Lower leg skin (tissue), 3 donors: ENCODE results near the gene CAP2.

ENCODE experiments used
- CTCF ChIP-seq, 3 donors: fragments of 450-650 bp; IDR thresholded peaks; one replicate each; pipeline ENCODE4 v1.5.1; 2016; ENCODE audit warnings: antibody characterized with exemption in 3 of 3, mild to moderate bottlenecking in 3 of 3, moderate library complexity in 2 of 3
- POLR2A ChIP-seq, 2 donors: fragments of 450-650 bp; IDR thresholded peaks; one replicate each; pipeline ENCODE4 v1.6.1; 2016 to 2017; ENCODE audit warnings: antibody characterized with exemption in 2 of 2, mild to moderate bottlenecking in 1 of 2, moderate library complexity in 1 of 2

DNA sequence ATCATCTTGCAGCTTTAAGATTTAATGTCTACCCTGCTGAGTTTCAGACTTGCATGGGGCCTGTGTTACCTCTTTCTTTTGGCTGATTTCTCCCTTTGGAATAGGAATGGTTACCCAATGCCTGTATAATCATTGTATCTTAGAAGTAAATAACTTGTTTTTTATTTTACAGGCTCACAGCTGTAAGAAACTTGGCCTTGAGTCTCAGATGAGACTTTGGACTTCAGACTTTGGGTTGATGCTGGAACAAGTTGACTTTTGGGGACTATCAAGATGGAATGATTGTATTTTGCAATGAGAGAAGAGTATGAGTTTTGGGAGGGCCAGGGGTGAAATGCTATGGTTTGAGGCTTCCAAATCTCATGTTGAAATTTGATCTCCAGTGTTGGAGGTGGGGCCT is 34.9 kb upstream of the CAP2 start:
- TF ChIP-seq CTCF (IDR thresholded peaks at IDR 0.05) (no peak), POLR2A (IDR thresholded peaks at IDR 0.05) (no peak)
